Right lobe of liver (tissue), 6 donors: ENCODE results near the gene NPIPA3. TPM values are rescaled to one million over a fixed set of nuclear protein-coding genes. Genes with fewer than 3 reads are reported as not detected.
"Not testable (repeated sequence)": the region's sequence is repeated elsewhere in the genome, so short reads cannot be mapped to it uniquely, and the experiment has no call there.

Experiments
- ATAC-seq, 4 donors: fragments of 200-7000 bp; cut with Tn5 transposase; one replicate each; pipeline ENCODE4 v1.9.1; 2020; ENCODE audit warnings: mild to moderate bottlenecking in 4 of 4, moderate library complexity in 4 of 4
- DNase-seq, 3 donors: peaks; one replicate each; pipeline ENCODE4 v3.0.0-alpha.2; 2020
- H3K27ac ChIP-seq, 3 donors: fragments of 200-600 bp; one replicate each; pipeline ENCODE4 v1.8.0; 2022
- H3K27me3 ChIP-seq, 2 donors: fragments of 200-600 bp; one replicate each; pipeline ENCODE4 v1.8.0; 2022
- H3K36me3 ChIP-seq, 4 donors: fragments of 200-600 bp; sonication (generic) in 1 of 4; one replicate each; pipeline versions ENCODE4 v1.5.1 to v1.8.0; 2017 to 2022; ENCODE audit warnings: control low read depth in 1 of 4
- H3K4me1 ChIP-seq, 4 donors: fragments of 200-600 bp; sonication (generic) in 1 of 4; one replicate each; pipeline versions ENCODE4 v1.5.1 to v1.8.0; 2017 to 2022; ENCODE audit warnings: control low read depth in 1 of 4
- H3K4me3 ChIP-seq, 3 donors: fragments of 200-600 bp; one replicate each; pipeline ENCODE4 v1.8.0; 2022
- H3K9me3 ChIP-seq, 4 donors: fragments of 200-600 bp; sonication (generic) in 1 of 4; one replicate each; pipeline versions ENCODE4 v1.5.1 to v1.8.0; 2017 to 2022; ENCODE audit warnings: control low read depth in 1 of 4
- POLR2A ChIP-seq: fragments of 450-650 bp; IDR thresholded peaks from one replicate; pipeline ENCODE4 v1.6.1; 2017; ENCODE audit warnings: antibody characterized with exemption, mild to moderate bottlenecking
- WGBS: methylation state at CpG from one replicate; pipeline ENCODE4 v1.1.6; 2018; ENCODE audit warnings: low coverage, low lambda C conversion rate; ENCODE audit not compliant: insufficient coverage; ENCODE audit errors: missing lambda C conversion rate; 5-methylcytosine and 5-hydroxymethylcytosine counted together
- intact Hi-C, 2 donors: fragments of 100-400 bp; cut with DNase I; formaldehyde crosslinking; loops; one replicate each; pipeline versions ENCODE4 v1.11.2 to v1.14.1; 2022
- long read RNA-seq: library from polyadenylated mRNA; unstranded; transcript quantifications from one replicate; pipeline ENCODE4 v2.0.0, GENCODE V29; 2019
- total RNA-seq, 6 experiments: library from RNA; depleted of rRNA in 2 of 6; stranded (reverse); fragments of >200 nt in 2 of 6; fragmentation: NEBNext Ultra II Directional in 3 of 6; extraction: Animal tissue kit (Norgen Biotek cat#: 25700) in 3 of 6; gene quantifications; one replicate each; pipeline versions ENCODE4 v1.1.0 to v1.2.4, GENCODE V29; 2016 to 2023
- TF ChIP-seq, protein P1 (sequence below), 4 donors: fragments of 200-600 bp in 3 of 4; fragments of 450-650 bp in 1 of 4; IDR thresholded peaks; one replicate each; pipeline versions ENCODE4 v1.5.1 to v1.8.0; 2016 to 2022; ENCODE audit warnings: antibody characterized with exemption in 4 of 4, mild to moderate bottlenecking in 2 of 4
- donor health status: DM: no; HTN: yes; CAD: no.
- donor health status: DM: no; HTN: no; CAD: no.
- donor health status: DM: no; HTN: no; CAD: no.
- donor health status: DM: no; HTN: yes; CAD: no.
- donor health status: DM: no; HTN: yes; CAD: no.

The NPIPA3 gene
- total RNA-seq = 1 to 10 TPM in 2 of 6 experiments, under 1 TPM in 1, not detected in 3; 0.86 to 1.9 (median 1.2) TPM
- long read RNA-seq = 0 reads

DNA sequence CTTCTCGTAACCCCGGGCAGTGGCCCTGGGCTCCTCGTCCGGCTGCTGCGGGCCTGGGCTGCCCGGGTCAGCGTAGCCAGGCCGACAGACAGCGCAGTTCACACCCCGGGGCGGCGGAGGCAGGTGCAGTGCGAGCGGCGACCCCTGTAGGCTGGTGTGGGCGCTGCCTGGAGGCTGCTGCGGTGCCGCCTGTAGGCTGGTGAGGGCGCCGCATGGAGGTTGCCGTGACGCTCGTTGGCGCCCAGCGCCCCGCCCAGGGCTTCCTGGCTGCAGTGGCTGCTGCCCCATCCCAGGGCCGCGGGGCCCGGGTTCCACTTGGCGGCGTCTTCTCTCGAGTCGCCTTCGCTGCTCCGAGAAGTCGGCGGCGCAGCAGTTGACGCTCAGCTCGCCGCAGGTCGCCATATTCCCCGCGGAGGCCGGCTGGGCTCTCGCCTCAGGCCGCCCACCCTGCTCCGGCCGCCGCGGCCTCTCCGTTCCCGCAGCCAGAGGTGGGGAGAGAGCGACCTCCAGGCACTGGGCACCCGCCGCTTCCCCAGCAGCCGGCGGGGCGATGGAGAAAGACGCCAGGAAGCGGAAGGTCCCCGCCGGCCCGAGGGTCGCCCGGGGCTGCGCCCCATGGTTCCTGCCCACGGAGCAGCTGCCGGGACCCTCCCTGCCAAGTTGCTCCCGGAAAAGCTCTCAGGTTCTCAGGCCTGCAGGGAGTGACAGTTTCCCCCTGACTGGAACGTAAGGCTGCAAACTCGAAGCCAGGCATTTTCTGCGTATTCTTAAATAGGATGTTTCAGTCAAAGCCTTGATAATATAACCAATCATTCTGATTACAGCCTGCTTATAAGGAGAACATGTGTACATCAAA lies at the start of gene NPIPA3:
Gene NPIPA3 (plus strand): TSS at position 256 of the 856 bp plus-strand sequence. CDS start 5,533 bp downstream, outside the sequence.
- intact Hi-C loops, H3K4me3 ChIP-seq, H3K36me3 ChIP-seq, H3K27me3 ChIP-seq, H3K4me1 ChIP-seq, DNase-seq, H3K27ac ChIP-seq, H3K9me3 ChIP-seq: not testable (repeated sequence)
- WGBS = no CpG with 5 or more reads among the region's 73 CpGs
- peak; percentile 100 for ATAC-seq

DNA sequence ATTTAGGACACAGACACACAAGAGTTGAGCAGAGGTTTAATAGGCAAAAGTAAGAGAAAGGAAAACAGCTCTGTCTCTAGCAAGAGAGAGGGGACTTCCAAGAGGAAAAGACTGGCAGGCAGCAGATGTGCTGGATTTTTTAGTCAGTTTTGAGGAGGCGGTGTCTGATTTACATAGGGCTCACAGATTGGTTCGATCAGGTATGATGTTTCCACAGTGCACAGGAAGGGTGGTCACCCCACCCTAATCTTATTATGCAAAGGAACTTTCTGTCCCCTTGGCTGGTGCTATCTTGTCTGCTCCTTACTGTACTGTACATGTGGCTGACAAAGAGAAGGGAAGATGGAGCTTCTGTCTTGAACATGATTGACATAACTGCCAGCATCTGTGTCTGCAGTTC lies 45.1 kb upstream of the NPIPA3 start:
- Histone ChIP-seq H3K27me3 (no peaks in the 10 kb centered on the region), H3K4me1 (no peaks in the 10 kb centered on the region), H3K27ac (no peak overlapping the region), H3K4me3 (no peak overlapping the region), H3K36me3 (peaks cover 3 to 52% (median 20%) of the 10 kb centered on the region in 4 donors), H3K9me3 (no peaks in the 10 kb centered on the region)
- TF ChIP-seq, protein P1, sequence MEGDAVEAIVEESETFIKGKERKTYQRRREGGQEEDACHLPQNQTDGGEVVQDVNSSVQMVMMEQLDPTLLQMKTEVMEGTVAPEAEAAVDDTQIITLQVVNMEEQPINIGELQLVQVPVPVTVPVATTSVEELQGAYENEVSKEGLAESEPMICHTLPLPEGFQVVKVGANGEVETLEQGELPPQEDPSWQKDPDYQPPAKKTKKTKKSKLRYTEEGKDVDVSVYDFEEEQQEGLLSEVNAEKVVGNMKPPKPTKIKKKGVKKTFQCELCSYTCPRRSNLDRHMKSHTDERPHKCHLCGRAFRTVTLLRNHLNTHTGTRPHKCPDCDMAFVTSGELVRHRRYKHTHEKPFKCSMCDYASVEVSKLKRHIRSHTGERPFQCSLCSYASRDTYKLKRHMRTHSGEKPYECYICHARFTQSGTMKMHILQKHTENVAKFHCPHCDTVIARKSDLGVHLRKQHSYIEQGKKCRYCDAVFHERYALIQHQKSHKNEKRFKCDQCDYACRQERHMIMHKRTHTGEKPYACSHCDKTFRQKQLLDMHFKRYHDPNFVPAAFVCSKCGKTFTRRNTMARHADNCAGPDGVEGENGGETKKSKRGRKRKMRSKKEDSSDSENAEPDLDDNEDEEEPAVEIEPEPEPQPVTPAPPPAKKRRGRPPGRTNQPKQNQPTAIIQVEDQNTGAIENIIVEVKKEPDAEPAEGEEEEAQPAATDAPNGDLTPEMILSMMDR (IDR thresholded peaks at IDR 0.05) = no peak
- no peak for TF ChIP-seq POLR2A
- intact Hi-C loops = no loop called here
- 50% methylated on average over 1 of the region's 2 CpGs for WGBS
- no peak for DNase-seq
- ATAC-seq = no peak

- 64% methylated on average over 9 of the region's 16 CpGs for WGBS
- Histone ChIP-seq H3K4me1 (peaks cover 0 to 14% (median 2%) of the 10 kb centered on the region in 4 donors), H3K27ac (no peak overlapping the region), H3K36me3 (peaks cover 0 to 55% (median 14%) of the 10 kb centered on the region in 4 donors), H3K9me3 (no peaks in the 10 kb centered on the region), H3K27me3 (no peaks in the 10 kb centered on the region), H3K4me3 (no peak overlapping the region)
- ATAC-seq = peak; percentile 14 to 44 (median 26)
- no peak for DNase-seq
- TF ChIP-seq POLR2A = no peak
- TF ChIP-seq, protein P1 (IDR thresholded peaks at IDR 0.05) = no peak
- intact Hi-C loops = no loop called here
Observed at GRCh38 chr16:14667347-14668266, 35.6 kb upstream of the NPIPA3 start.

DNA sequence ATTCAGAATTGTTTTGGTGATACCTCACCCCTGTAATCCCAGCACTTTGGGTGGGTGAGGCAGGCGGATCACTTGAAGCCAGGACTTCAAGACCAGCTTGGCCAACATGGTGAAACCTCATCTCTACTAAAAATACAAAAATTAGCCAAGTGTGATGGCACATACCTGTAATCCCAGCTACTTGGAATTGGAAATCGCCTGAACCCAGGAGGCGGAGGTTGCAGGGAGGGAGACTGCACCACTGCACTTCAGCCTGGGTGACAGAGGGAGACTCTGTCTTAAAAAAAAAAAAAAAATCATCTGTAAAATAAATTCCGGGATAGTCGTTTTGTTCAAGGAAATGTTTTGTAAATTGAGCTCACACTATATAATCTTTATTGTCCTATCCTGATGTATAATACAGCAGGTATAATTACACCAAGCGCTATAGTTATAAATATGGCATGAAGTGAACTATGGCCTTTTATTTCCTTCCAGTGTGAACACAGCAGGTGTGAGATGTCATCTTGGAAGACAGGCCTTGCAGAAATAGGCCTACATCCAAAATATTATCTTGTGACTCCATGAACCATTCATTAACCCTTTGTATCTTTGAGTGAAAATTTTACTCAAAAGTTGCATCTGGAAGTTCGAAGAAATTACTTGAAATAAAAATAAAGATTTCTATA lies 34.5 kb upstream of the NPIPA3 start:
- H3K27ac ChIP-seq = no peak overlapping the region
- no peak overlapping the region for H3K4me3 ChIP-seq
- WGBS = 81% methylated on average over 7 of the region's 7 CpGs

More for the DNA sequence above, 34.5 kb upstream of the NPIPA3 start:
- H3K4me1 ChIP-seq = peaks cover 0 to 17% (median 3%) of the 10 kb centered on the region in 4 donors
- DNase-seq (no peak), ATAC-seq (no peak)
- H3K9me3 ChIP-seq = no peaks in the 10 kb centered on the region
- no peaks in the 10 kb centered on the region for H3K27me3 ChIP-seq
- intact Hi-C loops = no loop called here
- no peak for TF ChIP-seq POLR2A
- TF ChIP-seq, protein P1 (IDR thresholded peaks at IDR 0.05) = no peak
- H3K36me3 ChIP-seq = peaks cover 0 to 44% (median 11%) of the 10 kb centered on the region in 4 donors
